OCI-LY3 (cell line): ENCODE data around the gene IL1RL2.

ENCODE experiments used
- H2AFZ ChIP-seq: fragments of 200-600, 300-600 bp; shearing (Covaris generic); 2 replicates; pipeline ENCODE4 v1.6.0; 2014; ENCODE audit warnings: antibody characterized with exemption, low read depth, low read length
- H3K27ac ChIP-seq: fragments of 200-600, 300-600 bp; sonication (generic); 2 replicates; pipeline ENCODE4 v1.5.1; 2014; ENCODE audit warnings: mild to moderate bottlenecking, low read length, moderate library complexity, mixed read lengths
- H3K27me3 ChIP-seq: fragments of 200-600, 300-600 bp; sonication (generic); 2 replicates; pipeline ENCODE4 v1.6.1; 2014; ENCODE audit warnings: low read depth, low read length, mixed read lengths
- H3K36me3 ChIP-seq: fragments of 200-600, 300-600 bp; sonication (generic); replicated peaks from 2 replicates; pipeline ENCODE3; 2014; ENCODE audit warnings: low read depth, low read length, mixed read lengths
- H3K4me1 ChIP-seq: fragments of 300-600, 200-600 bp; sonication (generic); 2 replicates; pipeline ENCODE4 v1.6.1; 2014; ENCODE audit warnings: low read length, mixed read lengths
- H3K4me2 ChIP-seq: fragments of 200-600, 300-600 bp; sonication (generic); 2 replicates; pipeline ENCODE4 v1.6.1; 2014; ENCODE audit warnings: low read length, mixed read lengths
- H3K4me3 ChIP-seq: fragments of 300-600, 200-600 bp; sonication (generic); 2 replicates; pipeline ENCODE4 v1.5.1; 2014; ENCODE audit warnings: antibody characterized with exemption, mild to moderate bottlenecking, low read length, moderate library complexity
- H3K79me2 ChIP-seq: fragments of 300-600, 200-600 bp; shearing (Covaris generic); 2 replicates; pipeline ENCODE4 v1.6.1; 2014; ENCODE audit warnings: mild to moderate bottlenecking, low read length, mixed read lengths
- H3K9ac ChIP-seq: fragments of 300-600, 200-600 bp; shearing (Covaris generic); 2 replicates; pipeline ENCODE4 v1.6.0; 2014; ENCODE audit warnings: mild to moderate bottlenecking, low read length, moderate library complexity
- H3K9me3 ChIP-seq: fragments of 200-600, 300-600 bp; shearing (Covaris generic); 2 replicates; pipeline ENCODE4 v1.6.1; 2014; ENCODE audit warnings: low read length, mixed read lengths; ENCODE audit not compliant: insufficient read depth
- H4K20me1 ChIP-seq: fragments of 200-600, 300-600 bp; sonication (generic); 2 replicates; pipeline ENCODE4 v1.6.1; 2016; ENCODE audit warnings: low read length, mixed read lengths; ENCODE audit not compliant: insufficient read depth
- CTCF ChIP-seq: fragments of 200-600, 300-600 bp; sonication (generic); IDR thresholded peaks from 2 replicates; pipeline ENCODE4 v1.5.1; 2014; ENCODE audit warnings: antibody characterized with exemption, low read length, low read depth
- EZH2phosphoT487 ChIP-seq: fragments of 200-600 bp; shearing (Covaris generic); IDR thresholded peaks from 2 replicates; pipeline ENCODE4 v1.6.1; 2018; ENCODE audit warnings: antibody characterized with exemption, mixed run types, low read depth

The IL1RL2 gene

DNA sequence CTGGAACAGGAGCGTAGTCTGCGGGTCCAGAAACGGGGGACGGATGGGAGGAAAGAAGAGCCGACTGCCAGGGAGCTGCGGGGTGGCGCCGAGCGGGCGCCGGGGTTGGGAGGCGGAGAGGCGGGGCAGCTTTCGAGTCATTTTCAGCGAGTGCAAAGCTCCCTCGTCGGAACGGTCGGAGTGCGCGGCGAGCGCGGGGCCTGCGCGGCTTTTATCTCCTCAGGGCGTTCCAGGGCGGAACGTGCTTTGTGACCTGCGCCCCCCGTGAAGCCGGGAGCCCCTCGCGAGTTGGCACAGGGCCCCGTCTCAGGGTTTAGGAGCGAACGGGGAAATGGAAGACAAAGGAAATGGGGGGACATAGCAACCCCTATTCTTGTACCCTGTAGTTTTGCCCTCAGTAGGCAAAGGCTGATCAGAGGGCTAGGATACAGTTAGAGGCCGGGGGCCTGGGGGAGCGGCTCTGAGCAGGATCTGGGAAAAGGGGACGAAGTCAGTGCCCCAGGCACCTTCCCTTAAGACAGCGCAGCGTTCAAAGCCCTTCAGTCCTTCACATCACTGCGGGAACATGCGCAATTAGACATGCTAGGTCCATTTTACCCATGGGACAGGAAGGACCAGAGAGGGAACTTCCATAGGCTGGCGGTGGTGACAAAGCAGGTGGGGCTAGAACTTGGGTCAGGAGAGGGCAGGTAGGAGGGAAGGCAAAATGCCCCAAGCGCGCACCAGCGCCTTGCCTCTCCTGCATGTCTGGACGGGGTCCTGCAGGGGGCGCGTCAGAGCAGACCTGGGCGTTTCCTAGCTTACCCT, 64.4 kb downstream of the IL1RL2 start:
- Histone ChIP-seq H4K20me1 (no peaks in the 10 kb centered on the region), H3K4me3 (no peak overlapping the region), H3K9ac (no peak overlapping the region), H2AFZ (no peak overlapping the region), H3K27ac (no peak overlapping the region), H3K79me2 (no peaks in the 10 kb centered on the region), H3K27me3 (no peaks in the 10 kb centered on the region), H3K36me3 (no peaks in the 10 kb centered on the region), H3K9me3 (no peaks in the 10 kb centered on the region), H3K4me1 (peaks cover 10% of the 10 kb centered on the region), H3K4me2 (no peak overlapping the region)
- TF ChIP-seq EZH2phosphoT487 (no peak), CTCF (no peak)

DNA sequence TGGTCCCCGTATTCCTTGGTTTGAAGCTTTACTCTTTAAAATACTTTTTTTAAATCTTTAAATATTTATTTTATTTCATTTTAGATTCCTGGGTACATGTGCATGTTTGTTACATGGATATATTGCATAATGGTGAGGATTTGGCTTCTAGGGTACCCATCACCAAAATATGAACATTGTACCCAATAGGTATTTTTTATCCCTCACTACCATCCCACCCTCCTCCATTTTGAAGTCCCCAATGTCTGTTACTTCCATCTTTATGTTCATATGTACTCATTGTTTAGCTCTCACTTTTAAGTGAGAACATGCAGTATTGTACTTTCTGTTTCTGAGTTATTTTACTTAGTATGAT, 65.0 kb downstream of the IL1RL2 start:
- Histone ChIP-seq H3K27me3 (no peaks in the 10 kb centered on the region), H3K79me2 (no peaks in the 10 kb centered on the region), H3K4me2 (no peak overlapping the region), H3K27ac (no peak overlapping the region), H2AFZ (no peak overlapping the region), H3K36me3 (no peaks in the 10 kb centered on the region), H3K4me1 (peaks cover 16% of the 10 kb centered on the region), H3K9me3 (no peaks in the 10 kb centered on the region), H4K20me1 (no peaks in the 10 kb centered on the region), H3K9ac (no peak overlapping the region), H3K4me3 (no peak overlapping the region)
- TF ChIP-seq EZH2phosphoT487 (no peak), CTCF (no peak)

DNA sequence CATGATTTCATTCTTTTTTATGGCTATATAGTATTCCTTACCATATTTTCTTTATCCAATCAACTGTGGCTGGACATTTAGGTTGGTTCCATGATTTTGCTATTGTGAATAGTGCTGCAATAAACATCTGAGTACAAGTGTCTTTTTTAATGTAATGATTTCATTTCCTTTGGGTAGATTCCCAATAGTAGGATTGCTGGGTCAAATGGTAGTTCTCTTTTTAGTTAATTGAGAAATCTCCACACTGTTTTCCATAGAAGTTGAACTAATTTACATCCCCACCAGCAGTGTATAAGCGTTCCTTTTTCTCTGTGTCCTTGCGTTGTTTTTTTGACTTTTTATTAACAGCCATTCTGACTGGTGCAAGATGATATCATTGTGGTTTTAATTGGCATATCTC, 65.4 kb downstream of the IL1RL2 start:
- H2AFZ ChIP-seq = no peak overlapping the region
- H3K9me3 ChIP-seq = no peaks in the 10 kb centered on the region
- H3K9ac ChIP-seq = no peak overlapping the region
- no peaks in the 10 kb centered on the region for H3K79me2 ChIP-seq
- no peaks in the 10 kb centered on the region for H3K36me3 ChIP-seq
- H3K4me3 ChIP-seq = no peak overlapping the region
- no peak overlapping the region for H3K4me2 ChIP-seq
- H4K20me1 ChIP-seq = no peaks in the 10 kb centered on the region
- TF ChIP-seq EZH2phosphoT487 (no peak), CTCF (no peak)
- H3K27ac ChIP-seq = no peak overlapping the region
- peaks cover 16% of the 10 kb centered on the region for H3K4me1 ChIP-seq
- no peaks in the 10 kb centered on the region for H3K27me3 ChIP-seq

GRCh38 chr2:102253140-102253752, 66.4 kb downstream of the IL1RL2 start:
- H3K9me3 ChIP-seq = no peaks in the 10 kb centered on the region
- H3K4me3 ChIP-seq = no peak overlapping the region
- no peaks in the 10 kb centered on the region for H3K27me3 ChIP-seq
- no peak overlapping the region for H3K9ac ChIP-seq
- H2AFZ ChIP-seq = no peak overlapping the region
- H3K4me2 ChIP-seq = no peak overlapping the region
- H3K4me1 ChIP-seq = peaks cover 16% of the 10 kb centered on the region
- no peak overlapping the region for H3K27ac ChIP-seq
- H4K20me1 ChIP-seq = no peaks in the 10 kb centered on the region
- H3K36me3 ChIP-seq = no peaks in the 10 kb centered on the region
- TF ChIP-seq CTCF (no peak), EZH2phosphoT487 (no peak)
- no peaks in the 10 kb centered on the region for H3K79me2 ChIP-seq
